Measurements from ENCODE around the gene TLX1. TPM values are rescaled to one million over a fixed set of nuclear protein-coding genes. Genes with fewer than 3 reads are reported as not detected.

Gene TLX1
- total RNA-seq, 6 experiments from 2014 or later: not detected

GRCh38 chr10:101112799-101113594 lies 18.1 kb upstream of the TLX1 start:
- Mint-ChIP-seq H3K27ac (no peak overlapping the region), H3K4me3 (no peak overlapping the region), H3K9me3 (no peaks in the 10 kb centered on the region), H3K27me3 (ENCODE audit: insufficient read depth) (peaks cover 45% of the 10 kb centered on the region), H3K4me1 (ENCODE audit: low read depth) (no peaks in the 10 kb centered on the region), H3K36me3 (ENCODE audit: low read depth) (no peaks in the 10 kb centered on the region)
- DNase-seq: no peak
- no peak for TF ChIP-seq CTCF (IDR thresholded peaks at IDR 0.05)

GRCh38 chr10:101113890-101114403 lies 17.2 kb upstream of the TLX1 start:
- DNase-seq: no peak
- no peak for TF ChIP-seq CTCF (IDR thresholded peaks at IDR 0.05)
- Mint-ChIP-seq H3K9me3 (no peaks in the 10 kb centered on the region), H3K4me3 (no peak overlapping the region), H3K4me1 (ENCODE audit: low read depth) (no peaks in the 10 kb centered on the region), H3K27ac (no peak overlapping the region), H3K36me3 (ENCODE audit: low read depth) (no peaks in the 10 kb centered on the region), H3K27me3 (ENCODE audit: insufficient read depth) (peaks cover 43% of the 10 kb centered on the region)

- Mint-ChIP-seq H3K4me3 (no peak overlapping the region), H3K9me3 (no peaks in the 10 kb centered on the region), H3K27ac (no peak overlapping the region), H3K27me3 (ENCODE audit: insufficient read depth) (peaks cover 48% of the 10 kb centered on the region), H3K36me3 (ENCODE audit: low read depth) (no peaks in the 10 kb centered on the region), H3K4me1 (ENCODE audit: low read depth) (no peaks in the 10 kb centered on the region)
- TF ChIP-seq CTCF (IDR thresholded peaks at IDR 0.05): no peak
- DNase-seq: no peak
Measured at GRCh38 chr10:101114646-101115045, 16.5 kb upstream of the TLX1 start.

GRCh38 chr10:101116754-101117153 lies 14.3 kb upstream of the TLX1 start:
- Mint-ChIP-seq H3K4me3 (no peak overlapping the region), H3K9me3 (no peaks in the 10 kb centered on the region), H3K27ac (no peak overlapping the region), H3K36me3 (ENCODE audit: low read depth) (no peaks in the 10 kb centered on the region), H3K4me1 (ENCODE audit: low read depth) (peaks cover 8% of the 10 kb centered on the region), H3K27me3 (ENCODE audit: insufficient read depth) (peaks cover 56% of the 10 kb centered on the region)
- no peak for DNase-seq
- no peak for TF ChIP-seq CTCF (IDR thresholded peaks at IDR 0.05)

GRCh38 chr10:101118031-101118430 lies 13.1 kb upstream of the TLX1 start:
- no peak for DNase-seq
- peaks cover 63% of the 10 kb centered on the region for H3K27me3 Mint-ChIP-seq (ENCODE audit: insufficient read depth)
- no peak for TF ChIP-seq CTCF (IDR thresholded peaks at IDR 0.05)

More at GRCh38 chr10:101118031-101118430, 13.1 kb upstream of the TLX1 start:
- Mint-ChIP-seq H3K4me1 (ENCODE audit: low read depth) (peaks cover 8% of the 10 kb centered on the region), H3K9me3 (no peaks in the 10 kb centered on the region), H3K4me3 (no peak overlapping the region), H3K36me3 (ENCODE audit: low read depth) (no peaks in the 10 kb centered on the region), H3K27ac (no peak overlapping the region)

Data from HFFc6 (cell line).